ENCODE results near the gene MEGF9.

The MEGF9 gene

DNA sequence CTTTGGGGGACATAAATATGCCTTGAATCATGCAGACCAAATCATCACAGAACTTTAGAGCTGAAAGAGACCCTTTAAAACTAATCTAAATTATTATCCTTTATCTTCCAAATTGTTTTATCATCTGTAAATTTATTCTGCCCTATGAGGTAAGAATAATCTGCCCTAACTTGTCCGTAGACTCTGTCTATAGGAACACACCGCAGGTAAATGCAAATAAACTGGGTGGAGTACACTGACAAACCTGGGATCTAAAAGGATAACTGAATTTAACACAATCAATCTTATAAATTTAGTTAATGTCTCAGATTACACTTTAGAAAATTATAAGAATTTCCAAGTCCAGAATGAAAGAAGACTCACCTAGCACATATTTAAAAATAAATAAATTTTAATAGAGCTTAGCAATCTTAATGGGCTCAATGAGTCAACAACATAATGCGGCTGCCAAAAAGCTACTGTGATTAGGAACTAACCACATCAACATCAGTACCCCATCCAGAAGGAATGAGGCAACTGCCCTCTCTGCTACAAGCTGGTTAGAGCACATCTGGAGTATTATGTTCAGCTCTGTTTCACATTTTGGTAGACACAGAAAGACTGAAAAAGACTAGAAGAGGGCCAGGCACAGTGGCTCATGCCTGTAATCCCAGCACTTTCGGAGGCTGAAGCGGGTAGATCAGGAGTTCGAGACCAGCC lies 5.6 kb downstream of the MEGF9 start:
- no peak for TF ChIP-seq PAX5 (IDR thresholded peaks at IDR 0.05; ENCODE audit: insufficient read depth, low read length, severe bottlenecking)
- TF ChIP-seq POLR2AphosphoS5 (IDR thresholded peaks at IDR 0.05; ENCODE audit: low read depth, low read length), result no peak
- TF ChIP-seq POLR2A (IDR thresholded peaks at IDR 0.05; ENCODE audit: low read depth, low read length), result no peak
- no peak for TF ChIP-seq SPI1 (IDR thresholded peaks at IDR 0.05; ENCODE audit: low read depth, low read length)
- no peak for TF ChIP-seq POU2F2 (IDR thresholded peaks at IDR 0.05; ENCODE audit: low read depth, low read length)
- TF ChIP-seq TAF1 (IDR thresholded peaks at IDR 0.05; ENCODE audit: low read depth, low read length), result no peak
- FAIRE-seq (no peak), DNase-seq (ENCODE audit: insufficient read length, low spot score) (no peak)

DNA sequence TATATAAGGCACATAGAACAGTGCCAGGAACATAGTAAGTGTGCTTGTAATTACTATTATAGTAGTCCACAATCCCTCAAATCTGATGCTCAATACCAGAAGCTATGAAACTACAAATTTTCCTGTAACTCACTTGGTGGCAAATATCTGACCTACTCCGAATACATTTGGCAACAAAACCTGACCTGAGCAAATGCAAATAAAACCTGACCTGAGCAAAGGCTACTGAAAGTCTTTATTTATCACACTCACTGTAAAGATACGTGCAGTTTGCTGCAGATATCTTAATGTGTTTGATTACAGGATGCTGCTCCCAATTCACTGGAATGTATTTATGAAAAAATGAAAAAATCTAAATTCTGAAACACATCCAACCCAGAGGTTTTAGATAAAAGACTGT lies 7.1 kb downstream of the MEGF9 start:
- no peak for TF ChIP-seq POLR2A (IDR thresholded peaks at IDR 0.05; ENCODE audit: low read depth, low read length)
- TF ChIP-seq TAF1 (IDR thresholded peaks at IDR 0.05; ENCODE audit: low read depth, low read length), result no peak
- no peak for TF ChIP-seq POU2F2 (IDR thresholded peaks at IDR 0.05; ENCODE audit: low read depth, low read length)
- TF ChIP-seq SPI1 (IDR thresholded peaks at IDR 0.05; ENCODE audit: low read depth, low read length), result no peak
- TF ChIP-seq PAX5 (IDR thresholded peaks at IDR 0.05; ENCODE audit: insufficient read depth, low read length, severe bottlenecking), result no peak
- no peak for TF ChIP-seq POLR2AphosphoS5 (IDR thresholded peaks at IDR 0.05; ENCODE audit: low read depth, low read length)
- no peak for FAIRE-seq
- DNase-seq (ENCODE audit: insufficient read length, low spot score), result no peak

DNA sequence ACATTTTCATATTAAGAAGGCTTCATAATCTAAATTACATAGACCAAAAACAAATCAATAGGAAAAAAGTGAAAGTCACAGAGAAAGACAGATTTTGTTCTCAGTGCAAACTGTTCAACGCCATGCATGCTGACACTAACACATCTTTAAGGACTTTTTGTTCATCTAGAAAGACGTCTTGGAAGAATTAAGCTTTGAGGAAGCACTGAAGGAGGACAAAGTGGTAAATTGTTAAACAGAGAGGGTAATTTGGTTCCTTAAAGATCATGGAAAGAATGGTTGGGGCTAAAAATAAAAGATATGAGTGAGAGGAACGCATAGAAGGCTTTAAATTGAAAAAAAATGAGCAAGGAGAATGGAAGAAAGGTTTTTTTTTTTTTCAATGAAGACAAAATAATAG lies 9.1 kb downstream of the MEGF9 start:
- TF ChIP-seq POLR2A (IDR thresholded peaks at IDR 0.05; ENCODE audit: low read depth, low read length) (no peak), SPI1 (IDR thresholded peaks at IDR 0.05; ENCODE audit: low read depth, low read length) (no peak), POLR2AphosphoS5 (IDR thresholded peaks at IDR 0.05; ENCODE audit: low read depth, low read length) (no peak), PAX5 (IDR thresholded peaks at IDR 0.05; ENCODE audit: insufficient read depth, low read length, severe bottlenecking) (no peak), POU2F2 (IDR thresholded peaks at IDR 0.05; ENCODE audit: low read depth, low read length) (no peak), TAF1 (IDR thresholded peaks at IDR 0.05; ENCODE audit: low read depth, low read length) (no peak)
- DNase-seq (ENCODE audit: insufficient read length, low spot score) (no peak), FAIRE-seq (no peak)

DNA sequence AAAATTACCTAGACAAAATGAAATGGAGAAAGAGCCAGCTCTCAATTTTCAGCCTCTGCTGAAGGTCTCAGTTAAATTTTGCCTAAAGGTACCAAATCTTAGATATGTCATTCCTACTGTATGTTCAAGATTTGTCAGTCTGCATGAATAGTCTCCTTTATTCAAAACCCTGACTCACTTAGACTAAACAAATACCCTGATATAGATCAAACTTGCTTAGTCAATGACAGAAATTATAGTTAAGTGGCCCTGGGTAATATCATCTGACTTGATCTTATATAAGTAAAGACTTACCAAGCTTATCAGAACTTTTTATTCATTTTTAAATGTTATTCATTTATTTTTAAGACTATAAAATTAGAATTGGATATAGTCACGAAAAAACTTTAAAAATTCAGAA lies 12.2 kb downstream of the MEGF9 start:
- DNase-seq (ENCODE audit: insufficient read length, low spot score) (no peak), FAIRE-seq (no peak)
- TF ChIP-seq POLR2AphosphoS5 (IDR thresholded peaks at IDR 0.05; ENCODE audit: low read depth, low read length) (no peak), TAF1 (IDR thresholded peaks at IDR 0.05; ENCODE audit: low read depth, low read length) (no peak), POLR2A (IDR thresholded peaks at IDR 0.05; ENCODE audit: low read depth, low read length) (no peak)

DNA sequence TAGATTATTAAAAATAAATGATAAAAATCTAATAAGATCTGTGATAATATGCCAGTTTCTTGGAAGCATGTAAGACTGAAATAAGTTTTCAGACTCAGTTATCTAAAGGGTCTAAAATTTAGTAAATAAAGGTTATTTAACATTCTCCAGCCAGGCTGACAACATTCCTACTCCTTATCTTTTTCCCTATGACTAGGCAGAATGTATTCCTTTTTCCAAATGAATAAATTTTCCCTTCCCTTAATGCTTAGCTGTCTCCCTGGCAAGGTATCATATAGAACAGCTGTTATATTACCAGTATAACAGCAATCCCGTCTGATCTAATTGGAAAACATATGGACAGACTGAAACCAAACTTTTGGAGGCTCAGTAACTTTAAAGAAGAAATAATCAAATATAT lies 13.0 kb downstream of the MEGF9 start:
- no peak for DNase-seq (ENCODE audit: insufficient read length, low spot score)
- TF ChIP-seq SPI1 (IDR thresholded peaks at IDR 0.05; ENCODE audit: low read depth, low read length), result no peak
- TF ChIP-seq POU2F2 (IDR thresholded peaks at IDR 0.05; ENCODE audit: low read depth, low read length), result no peak
- TF ChIP-seq TAF1 (IDR thresholded peaks at IDR 0.05; ENCODE audit: low read depth, low read length), result no peak
- no peak for TF ChIP-seq POLR2AphosphoS5 (IDR thresholded peaks at IDR 0.05; ENCODE audit: low read depth, low read length)
- TF ChIP-seq PAX5 (IDR thresholded peaks at IDR 0.05; ENCODE audit: insufficient read depth, low read length, severe bottlenecking), result no peak
- no peak for TF ChIP-seq POLR2A (IDR thresholded peaks at IDR 0.05; ENCODE audit: low read depth, low read length)
- FAIRE-seq, result no peak

DNA sequence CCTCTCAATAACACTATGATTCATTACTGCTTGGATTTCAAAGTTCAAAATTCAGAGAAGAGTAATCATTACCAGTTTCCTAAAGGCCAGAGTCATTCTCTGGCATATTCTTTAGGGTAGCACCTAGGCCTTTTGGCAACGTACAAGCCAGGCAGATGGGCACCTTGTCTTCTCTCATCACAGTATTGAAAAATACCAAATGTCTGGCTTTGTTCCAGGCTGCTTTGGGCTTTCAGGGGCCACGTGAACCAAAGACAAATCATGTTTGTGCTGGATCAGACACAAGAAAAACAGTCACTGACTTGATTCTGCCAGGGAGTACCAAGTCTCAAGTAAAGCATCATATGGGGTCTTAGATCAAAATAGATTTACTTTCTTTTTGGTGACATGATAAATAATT lies 15.5 kb downstream of the MEGF9 start:
- no peak for FAIRE-seq
- DNase-seq (ENCODE audit: insufficient read length, low spot score), result no peak
- TF ChIP-seq POLR2AphosphoS5 (IDR thresholded peaks at IDR 0.05; ENCODE audit: low read depth, low read length) (no peak), TAF1 (IDR thresholded peaks at IDR 0.05; ENCODE audit: low read depth, low read length) (no peak), POLR2A (IDR thresholded peaks at IDR 0.05; ENCODE audit: low read depth, low read length) (no peak), SPI1 (IDR thresholded peaks at IDR 0.05; ENCODE audit: low read depth, low read length) (no peak), POU2F2 (IDR thresholded peaks at IDR 0.05; ENCODE audit: low read depth, low read length) (no peak), PAX5 (IDR thresholded peaks at IDR 0.05; ENCODE audit: insufficient read depth, low read length, severe bottlenecking) (no peak)

DNA sequence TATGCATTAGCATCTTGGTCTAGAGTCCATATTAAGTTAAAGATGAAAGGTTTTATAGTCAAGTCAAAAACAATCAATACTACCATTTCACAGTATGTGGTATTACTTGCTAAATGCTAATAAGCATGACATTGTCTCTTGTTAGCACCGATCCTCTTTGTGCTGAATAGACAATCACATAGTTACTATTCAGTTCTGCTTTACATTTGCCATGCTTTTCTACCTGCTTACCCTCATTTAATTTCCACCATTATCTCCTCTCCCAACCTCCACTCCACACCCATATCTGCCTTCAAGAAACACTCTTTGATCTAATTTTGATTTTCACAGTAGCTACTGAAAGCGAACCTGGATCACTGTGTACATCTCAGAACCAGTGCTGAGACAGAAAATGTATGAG lies 16.8 kb downstream of the MEGF9 start:
- DNase-seq (ENCODE audit: insufficient read length, low spot score) (no peak), FAIRE-seq (no peak)
- TF ChIP-seq POLR2AphosphoS5 (IDR thresholded peaks at IDR 0.05; ENCODE audit: low read depth, low read length), result no peak
- no peak for TF ChIP-seq POU2F2 (IDR thresholded peaks at IDR 0.05; ENCODE audit: low read depth, low read length)
- no peak for TF ChIP-seq POLR2A (IDR thresholded peaks at IDR 0.05; ENCODE audit: low read depth, low read length)
- no peak for TF ChIP-seq TAF1 (IDR thresholded peaks at IDR 0.05; ENCODE audit: low read depth, low read length)
- TF ChIP-seq PAX5 (IDR thresholded peaks at IDR 0.05; ENCODE audit: insufficient read depth, low read length, severe bottlenecking), result no peak
- TF ChIP-seq SPI1 (IDR thresholded peaks at IDR 0.05; ENCODE audit: low read depth, low read length), result no peak

DNA sequence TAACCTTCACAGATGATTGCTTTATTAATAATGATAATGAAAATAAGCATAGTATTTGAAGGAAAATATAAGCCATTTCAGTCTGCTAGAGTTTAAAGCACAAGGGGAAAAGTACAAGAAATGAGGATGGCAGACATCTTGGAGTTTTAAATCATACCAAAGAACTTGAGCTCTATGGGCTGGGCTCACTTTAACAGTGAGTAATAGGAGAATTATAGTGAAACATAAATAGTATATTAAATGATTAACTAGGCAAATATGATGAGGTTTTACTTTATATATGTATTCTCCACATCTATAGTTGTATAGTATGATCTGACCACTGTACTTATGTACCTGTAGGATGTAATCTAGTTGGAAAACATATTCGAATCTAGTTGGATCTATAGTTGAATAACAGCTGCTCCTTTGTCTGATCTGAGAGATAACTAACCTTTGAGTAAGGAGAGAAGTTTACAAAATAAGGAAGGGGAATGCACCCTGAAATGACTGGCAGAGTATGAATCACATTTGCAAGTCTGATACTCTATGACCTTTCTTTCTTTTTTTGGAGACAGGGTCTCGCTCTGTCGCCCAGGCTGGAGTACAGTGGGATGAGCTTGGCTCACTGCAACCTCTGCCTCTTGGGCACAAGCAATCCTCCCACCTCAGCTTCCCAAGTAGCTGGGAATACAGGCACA lies 17.6 kb downstream of the MEGF9 start:
- TF ChIP-seq POLR2AphosphoS5 (IDR thresholded peaks at IDR 0.05; ENCODE audit: low read depth, low read length), result no peak
- TF ChIP-seq POLR2A (IDR thresholded peaks at IDR 0.05; ENCODE audit: low read depth, low read length), result no peak
- TF ChIP-seq PAX5 (IDR thresholded peaks at IDR 0.05; ENCODE audit: insufficient read depth, low read length, severe bottlenecking), result no peak
- TF ChIP-seq TAF1 (IDR thresholded peaks at IDR 0.05; ENCODE audit: low read depth, low read length), result no peak
- TF ChIP-seq POU2F2 (IDR thresholded peaks at IDR 0.05; ENCODE audit: low read depth, low read length), result no peak
- TF ChIP-seq SPI1 (IDR thresholded peaks at IDR 0.05; ENCODE audit: low read depth, low read length), result no peak
- FAIRE-seq (no peak), DNase-seq (ENCODE audit: insufficient read length, low spot score) (no peak)

DNA sequence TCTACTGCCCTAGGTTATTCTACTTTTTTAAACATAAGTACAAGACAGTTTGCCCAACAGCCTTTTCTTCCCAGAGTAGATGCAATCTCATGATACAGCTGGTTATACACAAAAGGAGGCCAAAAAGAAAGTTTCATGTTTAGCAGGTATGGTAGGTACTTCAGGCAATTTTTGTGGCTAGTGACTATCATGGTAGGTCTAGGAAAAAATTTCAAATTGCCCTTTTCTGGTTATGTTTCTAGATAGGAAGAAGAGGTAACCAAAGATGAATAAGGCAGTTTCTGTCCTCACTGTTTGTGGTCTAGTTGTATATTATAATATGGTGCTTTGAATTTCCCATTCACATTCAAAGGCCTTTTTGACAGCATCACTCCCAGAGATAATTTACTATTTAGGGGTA lies 19.7 kb downstream of the MEGF9 start:
- FAIRE-seq (no peak), DNase-seq (ENCODE audit: insufficient read length, low spot score) (no peak)
- TF ChIP-seq POLR2AphosphoS5 (IDR thresholded peaks at IDR 0.05; ENCODE audit: low read depth, low read length) (no peak), PAX5 (IDR thresholded peaks at IDR 0.05; ENCODE audit: insufficient read depth, low read length, severe bottlenecking) (no peak)

DNA sequence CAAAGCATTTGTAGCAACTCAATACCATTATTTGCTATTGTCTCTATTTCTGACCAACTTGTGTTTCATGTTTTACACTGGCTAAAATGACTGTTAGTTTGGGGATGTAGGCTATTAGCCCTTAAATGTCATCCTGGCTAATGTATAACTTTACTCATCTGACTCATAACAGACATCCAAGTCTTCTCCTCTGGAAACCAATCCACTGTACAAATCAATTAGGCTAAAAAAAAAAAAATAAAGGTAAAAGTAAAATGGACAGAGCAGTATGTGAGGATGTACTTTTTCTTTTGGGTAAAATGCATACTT lies 20.6 kb downstream of the MEGF9 start:
- FAIRE-seq, result no peak
- DNase-seq (ENCODE audit: insufficient read length, low spot score), result no peak
- TF ChIP-seq TAF1 (IDR thresholded peaks at IDR 0.05; ENCODE audit: low read depth, low read length) (no peak), POU2F2 (IDR thresholded peaks at IDR 0.05; ENCODE audit: low read depth, low read length) (no peak), POLR2AphosphoS5 (IDR thresholded peaks at IDR 0.05; ENCODE audit: low read depth, low read length) (no peak), PAX5 (IDR thresholded peaks at IDR 0.05; ENCODE audit: insufficient read depth, low read length, severe bottlenecking) (no peak), SPI1 (IDR thresholded peaks at IDR 0.05; ENCODE audit: low read depth, low read length) (no peak), POLR2A (IDR thresholded peaks at IDR 0.05; ENCODE audit: low read depth, low read length) (no peak)

All from GM12891 (cell line).